Stimulated activated naive CD4-positive, alpha-beta T cell treated with Interleukin-2 at 50 U/mL for 16 hours (primary cell): ENCODE data around the gene MAK.
"Not testable (repeated sequence)": the region's sequence is repeated elsewhere in the genome, so short reads cannot be mapped to it uniquely, and the experiment has no call there.

Experiments used
- DNase-seq: peaks from one replicate; lab custom pipeline; 2025; lab: John Stamatoyannopoulos, UW

MAK gene

GRCh38 chr6:10854922-10855632 lies 16.7 kb upstream of the MAK start:
- DNase-seq, result no peak

GRCh38 chr6:10853849-10854300 lies 15.5 kb upstream of the MAK start:
- not testable (repeated sequence) for DNase-seq

- no peak for DNase-seq
Observed at GRCh38 chr6:10852361-10852960, 14.1 kb upstream of the MAK start.

- DNase-seq, result no peak
Observed at GRCh38 chr6:10850728-10851127, 12.4 kb upstream of the MAK start.

GRCh38 chr6:10849901-10850300 lies 11.6 kb upstream of the MAK start:
- DNase-seq, result no peak

- no peak for DNase-seq
Observed at GRCh38 chr6:10847684-10848083, 9.3 kb upstream of the MAK start.

GRCh38 chr6:10843554-10843953 lies 5.2 kb upstream of the MAK start:
- no peak for DNase-seq

GRCh38 chr6:10838794-10839333 lies 525 bp upstream of the MAK start:
- DNase-seq, result peak; percentile 27

GRCh38 chr6:10837622-10837994 lies 731 bp downstream of the MAK start:
- DNase-seq, result no peak

GRCh38 chr6:10837009-10837621 lies 1.2 kb downstream of the MAK start:
- DNase-seq, result no peak

- no peak for DNase-seq
Observed at GRCh38 chr6:10834823-10835222, 3.5 kb downstream of the MAK start.

- no peak for DNase-seq
Observed at GRCh38 chr6:10831609-10832008, 6.7 kb downstream of the MAK start.

GRCh38 chr6:10824819-10825218 lies 13.5 kb downstream of the MAK start:
- DNase-seq, result no peak

GRCh38 chr6:10824297-10824696 lies 14.0 kb downstream of the MAK start:
- DNase-seq, result no peak

- DNase-seq, result not testable (repeated sequence)
Observed at GRCh38 chr6:10814176-10814575, 24.2 kb downstream of the MAK start.

GRCh38 chr6:10809098-10809497 lies 29.2 kb downstream of the MAK start:
- DNase-seq, result no peak

GRCh38 chr6:10808376-10808775 lies 30.0 kb downstream of the MAK start:
- no peak for DNase-seq

- peak; percentile 35 for DNase-seq
Observed at GRCh38 chr6:10801224-10801848, 37.0 kb downstream of the MAK start.

GRCh38 chr6:10800810-10801209 lies 37.5 kb downstream of the MAK start:
- DNase-seq, result no peak

GRCh38 chr6:10794239-10794638 lies 44.1 kb downstream of the MAK start:
- DNase-seq, result no peak

GRCh38 chr6:10793695-10794094 lies 44.6 kb downstream of the MAK start:
- DNase-seq, result no peak

GRCh38 chr6:10793035-10793434 lies 45.3 kb downstream of the MAK start:
- no peak for DNase-seq

GRCh38 chr6:10792101-10792500 lies 46.2 kb downstream of the MAK start:
- no peak for DNase-seq
